Measurements from ENCODE around the gene PDSS2.
"Not testable (repeated sequence)": the region's sequence is repeated elsewhere in the genome, so short reads cannot be mapped to it uniquely, and the experiment has no call there.

Gene PDSS2

GRCh38 chr6:107118540-107118939, 340.8 kb downstream of the PDSS2 start:
- not testable (repeated sequence) for DNase-seq (ENCODE audit: low read depth)

DNA sequence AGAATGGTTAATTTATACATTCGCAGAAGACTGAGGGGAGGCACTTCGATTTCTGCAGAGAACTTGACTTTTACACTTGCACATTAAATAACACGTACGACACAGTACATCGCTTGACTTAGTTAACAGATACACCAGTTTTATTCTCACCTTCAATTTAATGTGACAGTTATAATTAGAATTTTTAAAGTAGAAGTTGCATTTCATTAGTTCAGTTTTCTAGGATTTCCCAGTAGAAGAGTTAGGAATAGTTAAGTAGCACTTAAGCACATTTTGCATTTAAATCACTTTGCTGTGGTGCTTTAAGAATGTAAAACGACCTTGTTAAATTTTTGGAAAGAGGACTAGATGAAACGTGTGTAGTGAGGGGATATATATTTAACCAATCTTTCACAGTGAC, 342.4 kb downstream of the PDSS2 start:
- DNase-seq (ENCODE audit: low read depth), result no peak

DNA sequence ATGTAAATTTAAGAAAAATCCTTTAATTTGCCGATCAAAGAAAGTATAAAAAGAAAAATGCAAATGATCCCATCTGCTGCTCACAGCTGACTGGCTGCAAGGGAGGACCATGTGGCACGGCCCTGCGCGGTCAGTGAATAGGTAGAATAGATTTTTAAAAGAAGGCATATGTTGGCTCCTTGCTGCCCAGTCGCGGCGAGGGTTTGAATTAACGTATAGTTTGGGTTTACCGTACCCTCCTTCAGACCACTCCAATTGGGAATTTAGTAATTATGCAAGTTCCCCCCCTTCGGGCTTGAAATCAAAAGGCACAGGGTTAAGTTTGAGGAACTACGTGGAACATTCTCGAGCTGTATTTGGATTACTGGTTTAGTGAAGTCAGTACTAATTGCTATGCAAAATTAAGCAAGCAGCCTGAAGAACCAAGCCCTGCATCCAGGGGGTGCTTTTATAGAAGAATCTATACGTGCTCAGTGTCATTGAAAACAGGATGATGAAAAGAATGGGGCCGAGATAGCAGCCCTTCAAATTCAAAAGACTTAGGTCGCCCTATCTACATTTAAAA, 343.0 kb downstream of the PDSS2 start:
- no peak for DNase-seq (ENCODE audit: low read depth)

- DNase-seq (ENCODE audit: low read depth), result no peak
These were observed 343.6 kb downstream of the PDSS2 start for GRCh38 chr6:107115695-107116327.

GRCh38 chr6:107114926-107115694, 344.3 kb downstream of the PDSS2 start, which contains the start of gene BEND3:
BEND3 (minus strand) TSS chr6:107115515; CDS start chr6:107099285, 16,230 bp downstream.
- DNase-seq (ENCODE audit: low read depth), result peak; percentile 22

- peak; percentile 34 for DNase-seq (ENCODE audit: low read depth)
These were observed 345.0 kb downstream of the PDSS2 start for GRCh38 chr6:107114213-107114925.

GRCh38 chr6:107110200-107110599, 349.2 kb downstream of the PDSS2 start:
- DNase-seq (ENCODE audit: low read depth), result no peak

DNA sequence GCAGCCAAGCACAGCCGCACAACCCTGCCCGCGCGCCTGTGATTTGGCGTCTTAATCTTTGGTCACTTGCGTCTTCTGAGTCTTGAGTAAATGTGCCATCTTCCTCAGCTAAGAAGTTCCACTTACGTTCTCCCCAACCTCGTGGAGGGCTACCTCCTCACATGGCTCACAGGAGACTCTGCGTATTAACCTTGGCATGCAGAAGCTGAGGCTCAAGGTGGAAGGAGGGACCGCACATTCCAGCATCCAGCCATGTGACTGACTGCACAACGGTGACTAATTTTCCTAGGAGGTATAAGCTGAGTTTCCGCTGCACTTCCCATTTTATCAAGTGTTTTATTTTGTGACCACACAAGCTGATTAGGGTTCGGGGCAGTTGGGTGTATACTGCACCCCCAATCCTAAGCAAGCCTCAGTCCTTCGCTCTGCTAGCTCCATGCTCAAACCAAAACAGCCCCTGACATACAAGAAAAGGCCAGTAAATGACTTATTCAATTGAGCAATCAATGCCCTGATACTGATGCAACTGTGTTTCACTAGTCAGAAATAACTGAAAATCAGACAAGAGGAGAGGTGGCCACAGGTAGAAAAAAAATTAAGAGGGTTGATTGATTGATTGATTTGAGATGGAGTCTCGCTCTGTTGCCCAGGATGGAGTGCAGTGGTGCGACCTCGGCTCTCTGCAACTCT, 351.0 kb downstream of the PDSS2 start:
- DNase-seq (ENCODE audit: low read depth), result no peak

DNA sequence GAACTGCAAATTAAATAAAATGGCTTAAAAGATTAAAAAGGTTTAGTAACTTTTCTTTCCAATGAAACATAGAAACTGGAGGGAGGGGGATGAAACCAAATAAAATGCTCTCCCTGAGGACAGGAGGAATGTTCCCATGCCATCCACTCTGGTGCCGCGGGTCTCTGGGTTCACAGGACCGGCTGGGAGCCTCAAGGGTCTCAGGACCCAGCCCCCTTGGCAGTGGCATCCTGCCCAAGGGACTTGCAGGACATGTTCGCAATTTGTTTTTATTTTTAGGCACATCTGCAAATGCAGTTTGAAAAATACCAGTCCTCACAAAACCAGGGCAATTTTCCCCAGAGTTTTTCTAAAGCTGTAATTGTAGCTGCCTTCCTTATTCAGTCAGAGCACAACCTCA, 351.6 kb downstream of the PDSS2 start:
- DNase-seq (ENCODE audit: low read depth), result no peak

- DNase-seq (ENCODE audit: low read depth), result no peak
These were observed 353.2 kb downstream of the PDSS2 start for GRCh38 chr6:107106165-107106564.

- no peak for DNase-seq (ENCODE audit: low read depth)
These were observed 353.8 kb downstream of the PDSS2 start for GRCh38 chr6:107105511-107106116.

DNA sequence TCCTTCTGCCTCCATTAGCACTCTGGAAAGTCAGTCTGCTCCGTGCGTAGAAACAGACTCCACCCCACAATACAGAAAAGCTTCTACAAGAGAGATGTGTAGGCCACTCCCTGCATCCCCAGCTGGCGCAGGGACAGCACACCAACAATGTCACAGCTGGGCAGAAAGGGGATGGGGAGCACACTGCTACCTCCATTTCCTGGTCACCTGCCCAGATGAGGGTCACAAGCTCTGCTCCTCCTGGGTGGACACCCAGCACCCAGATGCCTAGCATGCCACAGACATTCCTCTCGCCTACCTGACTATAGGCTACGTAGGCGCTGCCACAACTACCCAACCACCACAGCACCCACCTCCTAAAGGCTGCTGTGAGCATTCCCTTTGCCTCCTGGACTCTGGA, 356.3 kb downstream of the PDSS2 start:
- no peak for DNase-seq (ENCODE audit: low read depth)
